SJSA1 (cell line): ENCODE data around the gene SMIM10L1. TPM values are rescaled to one million over a fixed set of nuclear protein-coding genes. Genes with fewer than 3 reads are reported as not detected.
A peak's percentile ranks its signal among the peaks of the same experiment; 100 is the strongest.

Experiments
- DNase-seq, 2 experiments: peaks; one replicate each; pipeline ENCODE4 v3.0.0-alpha.2; 2015 to 2020; ENCODE audit warnings: low spot score in 2 of 2, low read depth in 1 of 2
- H3K27ac ChIP-seq: fragments of 250-450 bp; sonication (Bioruptor Pico); 2 replicates; pipeline ENCODE4 v1.5.1; 2020; ENCODE audit warnings: mild to moderate bottlenecking, moderate library complexity
- H3K27me3 ChIP-seq: fragments of 250-450 bp; sonication (Bioruptor Pico); replicated peaks from 2 replicates; pipeline ENCODE4 v1.5.1; 2020; ENCODE audit warnings: mild to moderate bottlenecking, moderate library complexity
- H3K36me3 ChIP-seq: fragments of 250-450 bp; sonication (Bioruptor Pico); 2 replicates; pipeline ENCODE4 v1.5.1; 2020; ENCODE audit warnings: mild to moderate bottlenecking
- H3K4me1 ChIP-seq: fragments of 250-450 bp; sonication (Bioruptor Pico); replicated peaks from 2 replicates; pipeline ENCODE4 v1.6.1; 2021; ENCODE audit warnings: mild to moderate bottlenecking
- H3K4me3 ChIP-seq: fragments of 250-450 bp; sonication (Bioruptor Pico); 2 replicates; pipeline ENCODE4 v1.5.1; 2020; ENCODE audit warnings: mild to moderate bottlenecking
- H3K9me3 ChIP-seq: fragments of 250-450 bp; sonication (Bioruptor Pico); replicated peaks from 2 replicates; pipeline ENCODE4 v1.5.1; 2020; ENCODE audit warnings: mild to moderate bottlenecking
- total RNA-seq: library from RNA; depleted of rRNA; stranded (reverse); fragments of >200 nt; shearing (Covaris generic); gene quantifications from 2 replicates; pipeline ENCODE4 v1.2.3, GENCODE V29; 2014

SMIM10L1 gene
- total RNA-seq, 1 experiment from 2014 or later, result 13.2 TPM

DNA sequence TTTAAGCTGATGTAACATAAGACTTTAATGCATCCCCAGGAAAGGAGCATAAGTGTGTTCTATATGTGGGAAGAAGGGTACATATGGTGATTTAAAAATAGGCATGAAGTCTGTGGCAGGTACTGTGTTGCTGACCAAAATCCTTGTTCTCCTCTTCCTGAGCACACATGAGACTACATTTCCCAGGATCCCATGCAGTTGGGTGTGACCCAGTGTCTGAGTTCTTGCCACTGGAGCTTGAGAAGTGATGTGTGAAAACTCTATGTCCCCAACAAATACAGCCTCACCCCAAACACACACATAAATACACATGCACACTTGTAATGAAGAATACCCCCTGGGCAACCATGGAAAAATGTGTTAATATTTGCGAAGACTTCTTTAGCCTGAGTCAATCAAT is 8.5 kb upstream of the SMIM10L1 start:
- Histone ChIP-seq H3K27me3 (no peaks in the 10 kb centered on the region), H3K9me3 (no peaks in the 10 kb centered on the region), H3K27ac (no peak overlapping the region), H3K36me3 (peaks cover 57% of the 10 kb centered on the region), H3K4me1 (no peaks in the 10 kb centered on the region), H3K4me3 (no peak overlapping the region)
- no peak for DNase-seq

DNA sequence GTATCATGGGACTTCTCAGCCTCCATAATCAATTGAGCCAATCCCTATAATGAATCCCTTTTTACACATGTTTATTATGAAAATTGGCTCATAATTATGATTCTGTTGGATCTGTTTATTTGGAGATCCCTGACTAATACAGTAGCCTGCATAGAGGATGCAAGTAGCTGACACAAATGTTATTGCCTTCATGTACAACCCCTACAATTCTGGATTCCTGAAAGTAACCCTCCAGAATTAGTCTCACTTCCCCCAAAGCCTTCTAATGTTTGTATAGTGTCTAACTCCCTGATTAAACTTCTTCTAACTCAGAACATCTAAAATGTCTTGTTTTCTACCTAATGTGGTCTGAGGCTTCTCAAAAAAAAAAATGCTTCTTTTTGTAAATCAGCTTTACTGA is 6.6 kb upstream of the SMIM10L1 start:
- peaks cover 64% of the 10 kb centered on the region for H3K36me3 ChIP-seq
- no peaks in the 10 kb centered on the region for H3K9me3 ChIP-seq
- DNase-seq, result no peak
- no peaks in the 10 kb centered on the region for H3K27me3 ChIP-seq
- H3K4me1 ChIP-seq, result no peaks in the 10 kb centered on the region
- no peak overlapping the region for H3K27ac ChIP-seq
- H3K4me3 ChIP-seq, result no peak overlapping the region

DNA sequence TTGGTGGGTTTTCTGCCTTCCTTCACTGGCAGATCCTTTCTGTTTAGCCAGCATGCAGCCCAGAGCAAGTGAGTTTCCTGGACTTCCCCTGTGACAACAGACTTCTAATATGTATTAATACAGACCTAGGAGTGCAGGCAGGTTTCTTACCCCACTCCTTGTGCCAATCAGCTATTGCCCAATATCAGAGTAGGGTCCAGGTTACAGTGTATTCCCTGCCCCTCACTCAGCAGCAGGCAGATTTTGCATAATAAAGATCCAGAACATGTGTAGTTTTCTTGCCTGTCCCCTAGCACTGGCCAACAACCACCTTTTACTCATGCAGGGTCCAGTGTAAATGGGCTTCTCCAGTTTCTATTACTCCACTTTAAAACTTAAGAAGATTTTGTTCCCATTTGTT is 4.7 kb upstream of the SMIM10L1 start:
- no peaks in the 10 kb centered on the region for H3K27me3 ChIP-seq
- H3K9me3 ChIP-seq, result no peaks in the 10 kb centered on the region
- peaks cover 10% of the 10 kb centered on the region for H3K4me1 ChIP-seq
- no peak overlapping the region for H3K27ac ChIP-seq
- DNase-seq, result no peak
- H3K4me3 ChIP-seq, result no peak overlapping the region
- peaks cover 71% of the 10 kb centered on the region for H3K36me3 ChIP-seq

DNA sequence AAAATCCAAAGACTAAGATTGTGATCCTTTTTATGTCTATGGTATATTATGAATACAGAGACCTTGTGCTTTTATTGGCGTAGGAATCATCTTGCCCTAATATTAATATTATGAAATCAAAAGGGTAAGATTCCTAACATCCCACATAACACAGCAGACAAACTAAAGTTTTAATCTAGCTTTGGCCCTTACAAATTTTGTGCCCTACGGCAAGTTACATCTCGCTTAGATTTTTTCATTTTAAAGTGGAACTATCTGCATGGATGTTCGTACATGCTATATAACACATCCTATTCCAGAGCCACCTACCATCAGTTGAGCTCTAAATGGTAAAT is 217 bp upstream of the SMIM10L1 start:
- no peak for DNase-seq
- Histone ChIP-seq H3K4me1 (peaks cover 10% of the 10 kb centered on the region), H3K4me3 (peak overlapping the region; percentile 83), H3K36me3 (peaks cover 51% of the 10 kb centered on the region), H3K27ac (peak overlapping the region; percentile 94), H3K27me3 (no peaks in the 10 kb centered on the region), H3K9me3 (no peaks in the 10 kb centered on the region)

DNA sequence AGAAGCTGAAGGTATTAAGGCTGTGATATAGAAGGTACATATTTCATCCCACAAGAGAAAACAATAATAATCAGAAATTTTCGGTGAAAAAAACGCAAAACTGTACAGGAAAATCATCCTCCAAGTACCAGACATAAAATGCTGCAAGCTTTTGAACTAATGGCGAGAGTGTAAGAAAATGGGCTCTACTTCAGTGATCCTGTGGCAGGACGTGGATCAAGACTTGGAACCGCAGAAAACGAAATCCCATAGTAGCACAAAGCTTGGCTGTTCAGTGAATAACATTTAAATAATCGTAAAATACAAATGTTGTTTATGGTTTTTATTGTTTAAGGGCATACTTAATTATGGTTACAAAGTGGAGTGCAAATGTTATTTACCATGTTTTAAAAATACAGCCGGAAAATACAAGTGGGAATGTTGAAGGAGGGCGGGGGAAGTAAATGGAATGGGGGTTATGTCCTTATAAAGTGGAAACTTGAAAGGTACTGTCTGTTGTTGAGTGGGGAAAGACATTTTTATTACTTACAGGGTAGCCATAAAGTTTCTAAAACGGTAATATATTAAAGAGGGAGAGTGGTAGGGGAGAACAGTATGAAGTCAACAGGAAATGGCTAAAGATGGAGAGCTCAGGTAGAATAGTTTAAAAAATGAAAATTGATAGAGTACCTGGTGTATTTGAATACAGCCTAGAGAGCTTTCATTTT is 1.1 kb downstream of the SMIM10L1 start:
- H3K9me3 ChIP-seq, result no peaks in the 10 kb centered on the region
- DNase-seq, result no peak
- peaks cover 10% of the 10 kb centered on the region for H3K4me1 ChIP-seq
- H3K4me3 ChIP-seq, result peak overlapping the region; percentile 83
- peak overlapping the region; percentile 94 for H3K27ac ChIP-seq
- peaks cover 39% of the 10 kb centered on the region for H3K36me3 ChIP-seq
- no peaks in the 10 kb centered on the region for H3K27me3 ChIP-seq

DNA sequence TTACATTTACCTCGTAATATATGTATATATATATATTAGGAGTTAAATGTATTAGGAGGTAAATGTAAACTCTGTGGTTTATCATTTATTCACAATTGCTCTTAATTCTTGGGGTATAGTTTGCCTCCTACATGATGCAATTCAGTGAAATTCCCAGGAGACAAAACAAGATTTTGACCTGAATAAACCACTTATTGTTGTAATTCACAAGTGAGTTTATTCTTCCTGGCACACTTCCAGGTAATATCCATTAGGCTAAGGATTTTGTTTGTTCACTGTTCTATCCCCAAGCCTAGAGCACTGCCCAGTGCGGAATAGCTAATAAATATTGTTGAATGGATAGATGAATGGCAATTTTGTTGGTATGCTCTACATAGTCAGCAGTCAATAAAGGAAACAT is 3.0 kb downstream of the SMIM10L1 start:
- H3K36me3 ChIP-seq, result peaks cover 36% of the 10 kb centered on the region
- H3K27ac ChIP-seq, result no peak overlapping the region
- H3K27me3 ChIP-seq, result no peaks in the 10 kb centered on the region
- no peak overlapping the region for H3K4me3 ChIP-seq
- peaks cover 10% of the 10 kb centered on the region for H3K4me1 ChIP-seq
- DNase-seq, result no peak
- no peaks in the 10 kb centered on the region for H3K9me3 ChIP-seq

DNA sequence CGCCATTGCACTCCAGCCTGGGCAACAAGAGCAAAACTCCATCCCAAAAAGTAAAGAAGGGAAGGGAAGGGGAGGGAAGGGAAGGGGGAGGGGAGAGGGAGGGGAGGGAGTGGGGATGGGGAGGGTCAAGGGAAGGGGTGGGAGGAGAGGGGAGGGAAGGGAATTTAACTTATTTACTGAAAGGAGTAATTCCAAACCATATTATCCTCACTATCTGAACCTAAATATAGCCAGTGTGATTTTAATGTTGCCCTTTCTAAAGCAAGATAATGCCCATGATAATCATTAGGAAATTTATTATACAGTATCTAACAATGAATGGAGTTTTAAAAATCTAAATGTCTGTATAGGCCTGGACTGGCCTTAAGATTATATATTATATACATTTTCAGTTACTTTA is 7.3 kb downstream of the SMIM10L1 start:
- Histone ChIP-seq H3K27me3 (no peaks in the 10 kb centered on the region), H3K36me3 (peaks cover 6% of the 10 kb centered on the region), H3K4me3 (no peak overlapping the region), H3K4me1 (no peaks in the 10 kb centered on the region), H3K27ac (no peak overlapping the region), H3K9me3 (no peaks in the 10 kb centered on the region)
- DNase-seq, result no peak

DNA sequence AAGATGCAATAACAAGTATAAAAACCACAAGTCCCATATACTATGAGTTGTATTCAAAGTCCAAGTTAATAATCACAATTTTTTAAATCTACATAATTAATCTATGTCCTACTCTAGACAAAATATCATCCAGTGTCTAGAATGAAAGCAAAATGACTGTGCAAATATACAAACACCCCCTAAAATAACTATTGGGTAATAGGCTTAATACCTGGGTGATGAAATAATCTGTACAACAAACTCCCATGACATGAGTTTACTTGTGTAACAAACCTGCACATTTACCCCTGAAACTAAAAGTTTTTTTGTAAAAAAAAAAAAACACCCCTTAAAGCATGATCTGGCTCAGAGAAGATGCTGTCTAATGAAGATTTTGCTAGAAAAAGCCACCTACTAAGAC is 11.5 kb downstream of the SMIM10L1 start:
- H3K9me3 ChIP-seq, result no peaks in the 10 kb centered on the region
- no peak overlapping the region for H3K27ac ChIP-seq
- no peaks in the 10 kb centered on the region for H3K4me1 ChIP-seq
- DNase-seq, result no peak
- no peaks in the 10 kb centered on the region for H3K27me3 ChIP-seq
- no peak overlapping the region for H3K4me3 ChIP-seq
- no peaks in the 10 kb centered on the region for H3K36me3 ChIP-seq

DNA sequence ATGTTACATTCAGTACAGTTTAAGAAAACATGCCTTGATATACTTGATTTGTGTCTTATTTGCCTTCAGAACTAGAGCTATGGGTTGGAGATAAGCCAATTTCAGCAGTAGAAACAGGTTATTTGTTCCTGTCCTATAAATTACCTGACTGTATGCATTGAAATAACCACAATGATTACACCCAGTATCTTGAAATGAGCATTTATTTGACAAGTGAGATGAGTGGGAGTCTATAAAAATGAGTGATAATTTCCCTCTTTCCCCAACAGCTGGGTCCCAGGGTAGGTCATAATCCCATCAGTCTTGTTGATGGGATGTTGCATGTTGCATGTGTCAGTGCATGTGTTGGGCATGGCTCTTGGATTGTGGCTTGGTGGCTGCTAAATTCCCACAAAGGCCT is 12.0 kb downstream of the SMIM10L1 start:
- no peaks in the 10 kb centered on the region for H3K9me3 ChIP-seq
- no peaks in the 10 kb centered on the region for H3K36me3 ChIP-seq
- no peak overlapping the region for H3K27ac ChIP-seq
- H3K4me3 ChIP-seq, result no peak overlapping the region
- DNase-seq, result no peak
- H3K4me1 ChIP-seq, result no peaks in the 10 kb centered on the region
- no peaks in the 10 kb centered on the region for H3K27me3 ChIP-seq

DNA sequence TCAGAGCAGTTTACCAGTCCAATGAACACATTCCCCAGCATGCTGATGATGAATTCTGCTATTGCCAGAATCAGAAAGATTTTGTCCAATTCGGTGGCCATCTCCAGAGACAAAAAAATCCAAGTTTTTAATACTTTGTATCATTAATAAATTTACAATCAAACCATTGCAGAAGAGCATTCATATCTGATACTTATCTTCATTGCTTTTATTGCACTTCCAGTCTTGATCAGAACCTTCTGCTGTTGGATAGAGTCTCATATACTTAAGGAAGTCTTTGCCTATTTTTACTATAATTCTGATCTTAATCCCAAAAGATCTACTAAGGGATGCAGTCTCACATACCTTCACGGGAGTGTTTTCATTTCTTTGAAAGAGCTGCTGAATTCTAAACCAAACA is 15.8 kb downstream of the SMIM10L1 start, which contains the start of gene TAS2R42:
Gene TAS2R42, minus strand, starts transcription at position 101 of the 400 bp plus-strand sequence. Its CDS starts 0 bp downstream, at position 101.
- H3K4me3 ChIP-seq, result no peak within 1 kb of the TSS
- no peaks in the 10 kb centered on the region for H3K36me3 ChIP-seq
- DNase-seq, result no peak
- no peaks in the 10 kb centered on the region for H3K4me1 ChIP-seq
- no peaks in the 10 kb centered on the region for H3K9me3 ChIP-seq
- H3K27ac ChIP-seq, result no peak within 1 kb of the TSS
- H3K27me3 ChIP-seq, result 0 out of 2 replicates have a peak, but pooled peaks cover 3% of the 10 kb centered on the region

DNA sequence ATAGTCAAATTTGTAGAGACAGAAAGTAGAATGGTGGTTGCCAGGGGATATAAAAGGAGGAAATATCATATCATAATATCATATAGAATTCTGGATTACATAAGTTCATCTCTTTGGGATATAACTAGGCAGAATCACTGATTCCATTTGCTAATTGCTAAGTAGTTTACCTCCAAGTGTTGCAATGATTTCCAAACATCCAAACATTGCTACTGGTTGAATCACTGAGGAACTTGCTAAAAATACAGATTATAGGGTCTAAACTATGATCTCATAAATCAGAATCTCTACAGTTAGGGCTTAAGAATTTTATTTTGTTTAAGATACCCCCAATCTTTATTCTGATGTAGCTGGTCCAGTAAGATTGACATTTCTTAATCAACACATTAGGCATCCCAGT is 31.8 kb downstream of the SMIM10L1 start:
- no peaks in the 10 kb centered on the region for H3K4me1 ChIP-seq
- no peak overlapping the region for H3K4me3 ChIP-seq
- no peaks in the 10 kb centered on the region for H3K27me3 ChIP-seq
- no peak for DNase-seq
- H3K36me3 ChIP-seq, result no peaks in the 10 kb centered on the region
- no peak overlapping the region for H3K27ac ChIP-seq
- no peaks in the 10 kb centered on the region for H3K9me3 ChIP-seq

DNA sequence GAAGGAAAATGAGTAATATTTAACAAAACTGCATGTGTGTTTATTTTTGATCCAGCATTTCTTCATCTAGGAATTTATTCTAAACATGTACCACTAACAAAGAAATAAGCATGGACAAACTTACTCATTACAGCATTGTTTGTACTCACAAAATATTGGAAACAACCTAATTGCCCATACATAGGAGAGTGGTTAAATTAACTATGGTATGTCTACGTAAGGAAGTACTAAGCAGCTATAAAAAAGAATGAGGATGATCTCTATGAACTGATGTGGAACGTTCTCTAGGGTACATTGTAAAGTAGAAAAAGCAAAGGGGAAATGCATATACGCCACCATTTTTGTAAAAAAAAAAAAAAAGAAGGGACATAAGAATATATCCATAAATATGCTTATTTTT is 33.2 kb downstream of the SMIM10L1 start:
- H3K36me3 ChIP-seq, result no peaks in the 10 kb centered on the region
- DNase-seq, result no peak
- H3K9me3 ChIP-seq, result no peaks in the 10 kb centered on the region
- no peaks in the 10 kb centered on the region for H3K4me1 ChIP-seq
- H3K27ac ChIP-seq, result no peak overlapping the region
- no peak overlapping the region for H3K4me3 ChIP-seq
- no peaks in the 10 kb centered on the region for H3K27me3 ChIP-seq

DNA sequence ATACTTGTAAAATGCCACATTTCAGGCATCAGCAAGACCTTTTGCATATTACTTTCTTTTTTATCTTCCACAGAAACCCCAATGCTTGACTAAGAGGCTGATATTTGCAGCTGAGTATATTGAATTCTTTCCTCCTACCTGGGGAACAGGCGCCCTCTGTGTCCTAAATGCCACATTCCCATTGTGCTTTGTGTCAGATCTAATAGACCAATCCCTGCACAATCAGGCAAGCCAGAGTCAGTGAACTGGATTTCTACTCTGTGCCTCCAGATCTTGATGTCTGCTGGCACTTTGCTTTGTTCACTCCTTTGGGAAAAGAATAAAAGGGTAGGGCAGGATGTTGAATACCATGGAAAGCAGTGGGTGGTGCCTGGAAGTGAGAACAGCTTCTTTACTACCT is 38.1 kb downstream of the SMIM10L1 start:
- Histone ChIP-seq H3K27ac (no peak overlapping the region), H3K9me3 (no peaks in the 10 kb centered on the region), H3K27me3 (no peaks in the 10 kb centered on the region), H3K36me3 (no peaks in the 10 kb centered on the region), H3K4me3 (no peak overlapping the region), H3K4me1 (no peaks in the 10 kb centered on the region)
- DNase-seq, result no peak
